ENCODE results near the gene SCAMP5.

SCAMP5 gene

DNA sequence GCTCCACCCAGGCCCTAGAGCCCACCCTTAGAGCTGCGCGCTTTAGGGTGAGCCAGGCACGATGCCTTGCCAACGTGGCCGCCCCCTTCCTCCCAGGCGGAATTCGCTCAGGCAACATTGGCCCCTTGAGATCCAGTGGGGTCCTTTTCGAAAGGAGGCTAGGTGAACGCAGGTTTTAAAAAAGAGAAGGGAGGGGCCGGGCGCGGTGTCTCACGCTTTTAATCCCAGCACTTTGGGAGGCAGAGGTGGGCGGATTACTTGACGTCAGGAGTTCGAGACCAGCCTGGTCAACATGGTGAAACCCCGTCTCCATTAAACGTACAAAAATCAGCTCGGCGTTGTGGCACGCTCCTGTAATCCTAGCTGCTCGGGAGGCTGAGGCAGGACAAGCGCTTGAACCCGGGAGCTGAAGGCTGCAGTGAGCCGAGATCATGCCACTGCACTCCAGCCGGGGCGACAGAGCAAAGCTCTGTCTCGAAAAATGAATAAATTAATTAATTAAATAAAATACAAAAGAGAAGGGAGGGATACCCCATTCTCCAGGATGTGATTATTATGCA is 37.8 kb upstream of the SCAMP5 start:
- H3K9me3 ChIP-seq (ENCODE audit: low read depth, low read length), result no peaks in the 10 kb centered on the region
- TF ChIP-seq POLR2AphosphoS5 (IDR thresholded peaks at IDR 0.05; ENCODE audit: borderline replicate concordance, low read depth, low read length), result no peak
- TF ChIP-seq FOXP2 (optimal IDR thresholded peaks at IDR 0.05; ENCODE audit: control extremely low read depth, extremely low read length, insufficient read depth), result no peak
- TF ChIP-seq EZH2 (IDR thresholded peaks at IDR 0.05), result no peak
- no peak for DNase-seq (ENCODE audit: low read depth, low spot score)
- peak overlapping the region; percentile 90 for H3K27ac ChIP-seq
- H3K9ac ChIP-seq (ENCODE audit: insufficient read length), result peak overlapping the region; percentile 72
- H3K36me3 ChIP-seq (ENCODE audit: insufficient read depth, low read length), result no peaks in the 10 kb centered on the region
- peak overlapping the region; percentile 85 for H3K4me3 ChIP-seq

DNA sequence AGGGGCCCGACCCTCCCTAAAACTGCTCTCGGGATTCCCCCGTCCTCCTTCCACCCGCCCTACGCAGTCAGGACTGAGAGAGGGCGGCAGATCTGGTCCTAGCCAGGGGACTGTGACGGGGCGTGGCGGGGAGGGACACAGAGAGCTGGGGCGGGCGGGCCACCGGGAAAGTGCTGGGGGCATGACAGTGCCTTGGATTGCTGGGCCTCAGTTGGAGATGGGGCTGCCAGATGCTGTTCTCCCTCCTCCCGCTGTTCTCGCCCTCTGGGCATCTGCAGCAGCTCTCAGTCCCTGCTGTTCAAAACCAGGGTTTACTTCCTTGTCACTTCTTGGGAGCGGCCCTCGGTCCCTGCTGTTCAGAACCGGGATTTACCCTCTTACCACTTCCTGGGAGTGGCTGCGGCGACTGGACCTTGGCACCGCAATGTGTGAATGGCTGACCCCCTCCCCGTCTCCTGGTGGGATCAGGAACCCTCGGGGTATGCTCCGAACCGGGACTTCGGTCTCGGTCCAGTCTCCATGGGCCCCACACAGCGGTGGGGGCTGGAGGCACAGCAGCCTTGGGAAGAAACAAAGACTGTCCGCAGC is 36.9 kb upstream of the SCAMP5 start:
- H3K4me3 ChIP-seq, result peak overlapping the region; percentile 85
- H3K36me3 ChIP-seq (ENCODE audit: insufficient read depth, low read length), result no peaks in the 10 kb centered on the region
- no peaks in the 10 kb centered on the region for H3K9me3 ChIP-seq (ENCODE audit: low read depth, low read length)
- peak overlapping the region; percentile 72 for H3K9ac ChIP-seq (ENCODE audit: insufficient read length)
- no peak for TF ChIP-seq FOXP2 (optimal IDR thresholded peaks at IDR 0.05; ENCODE audit: control extremely low read depth, extremely low read length, insufficient read depth)
- TF ChIP-seq POLR2AphosphoS5 (IDR thresholded peaks at IDR 0.05; ENCODE audit: borderline replicate concordance, low read depth, low read length), result peak; percentile 68
- no peak for TF ChIP-seq EZH2 (IDR thresholded peaks at IDR 0.05)
- DNase-seq (ENCODE audit: low read depth, low spot score), result no peak
- peak overlapping the region; percentile 90 for H3K27ac ChIP-seq

DNA sequence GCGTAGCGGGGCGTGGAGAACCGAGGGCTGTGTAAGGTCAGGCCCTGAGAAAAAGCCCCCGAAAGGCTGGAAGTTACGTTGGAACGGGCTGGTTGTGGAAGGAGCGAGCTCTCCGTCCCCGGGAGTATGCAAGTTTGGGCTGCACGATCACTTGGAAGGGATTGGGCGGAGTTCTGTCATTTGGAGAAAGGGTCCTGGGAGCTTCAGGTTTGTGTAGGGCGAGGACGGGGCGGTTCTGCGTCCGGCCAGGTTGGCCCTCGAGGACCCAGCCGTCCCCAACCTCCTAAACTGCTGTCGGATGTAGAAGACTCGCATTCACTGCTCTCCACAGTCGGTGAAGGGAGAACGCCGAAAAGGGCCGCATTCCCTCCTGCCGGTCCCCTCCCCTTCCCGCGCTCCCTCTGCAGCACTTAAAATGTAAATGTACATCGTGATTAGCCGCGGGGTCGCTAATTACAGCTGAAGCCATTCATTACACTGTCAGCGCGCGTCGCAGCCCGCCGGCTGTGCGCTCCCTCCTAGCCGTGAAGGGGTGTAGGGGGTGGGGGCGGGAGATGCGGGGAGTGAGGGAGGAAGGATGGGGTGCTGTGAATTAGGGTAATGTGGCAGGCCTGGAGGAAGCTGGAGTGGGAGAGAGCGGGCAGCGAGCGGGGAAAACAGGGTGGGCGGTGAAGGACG is 36.3 kb upstream of the SCAMP5 start:
- H3K36me3 ChIP-seq (ENCODE audit: insufficient read depth, low read length), result no peaks in the 10 kb centered on the region
- peak overlapping the region; percentile 90 for H3K27ac ChIP-seq
- H3K9ac ChIP-seq (ENCODE audit: insufficient read length), result peak overlapping the region; percentile 47
- DNase-seq (ENCODE audit: low read depth, low spot score), result no peak
- H3K9me3 ChIP-seq (ENCODE audit: low read depth, low read length), result no peaks in the 10 kb centered on the region
- TF ChIP-seq FOXP2 (optimal IDR thresholded peaks at IDR 0.05; ENCODE audit: control extremely low read depth, extremely low read length, insufficient read depth) (no peak), EZH2 (IDR thresholded peaks at IDR 0.05) (no peak), POLR2AphosphoS5 (IDR thresholded peaks at IDR 0.05; ENCODE audit: borderline replicate concordance, low read depth, low read length) (no peak; the same call in 1 of the 2 replicates)
- H3K4me3 ChIP-seq, result peak overlapping the region; percentile 85

DNA sequence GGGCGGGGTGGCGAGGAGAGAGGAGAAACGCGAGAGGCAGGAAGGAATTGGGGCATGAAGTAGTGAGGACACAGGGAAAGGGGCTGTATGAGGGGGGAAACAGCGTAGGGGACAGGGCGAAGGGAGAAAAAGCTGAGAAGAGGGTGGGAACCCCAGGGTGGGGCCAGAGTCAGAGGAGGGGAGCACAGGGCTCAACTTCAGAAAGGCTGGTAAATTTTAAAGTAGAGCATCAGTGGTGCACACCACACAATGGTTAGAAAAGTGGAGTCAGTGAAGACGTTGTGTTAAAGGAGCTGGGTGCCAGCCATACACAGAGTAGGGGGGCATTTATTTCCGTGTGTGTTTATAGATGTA is 35.8 kb upstream of the SCAMP5 start:
- Histone ChIP-seq H3K27ac (peak overlapping the region; percentile 90), H3K9me3 (ENCODE audit: low read depth, low read length) (no peaks in the 10 kb centered on the region), H3K4me3 (peak overlapping the region; percentile 85), H3K9ac (ENCODE audit: insufficient read length) (no peak overlapping the region), H3K36me3 (ENCODE audit: insufficient read depth, low read length) (no peaks in the 10 kb centered on the region)
- no peak for DNase-seq (ENCODE audit: low read depth, low spot score)
- no peak for TF ChIP-seq POLR2AphosphoS5 (IDR thresholded peaks at IDR 0.05; ENCODE audit: borderline replicate concordance, low read depth, low read length)
- TF ChIP-seq EZH2 (IDR thresholded peaks at IDR 0.05), result no peak
- TF ChIP-seq FOXP2 (optimal IDR thresholded peaks at IDR 0.05; ENCODE audit: control extremely low read depth, extremely low read length, insufficient read depth), result no peak

DNA sequence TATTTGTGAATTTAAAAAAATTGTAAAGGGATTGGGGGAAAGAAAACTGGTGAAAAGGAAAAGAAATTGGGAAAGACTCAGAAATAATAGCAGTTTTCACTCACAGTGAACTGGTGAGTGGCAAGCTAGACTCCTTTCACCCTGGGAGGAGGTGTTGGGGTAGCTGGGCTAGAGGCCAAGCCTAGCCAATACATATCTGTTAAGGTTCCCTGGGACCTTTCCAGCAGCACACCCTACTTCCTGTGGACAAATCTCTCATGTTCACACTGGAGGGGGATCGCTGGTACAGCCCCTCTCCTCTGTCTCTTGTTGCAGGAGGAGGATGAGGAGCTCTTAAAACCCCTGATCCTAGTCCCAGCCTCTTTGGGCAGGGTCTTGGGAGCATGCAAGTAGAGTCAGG is 35.1 kb upstream of the SCAMP5 start:
- Histone ChIP-seq H3K9me3 (ENCODE audit: low read depth, low read length) (no peaks in the 10 kb centered on the region), H3K4me3 (no peak overlapping the region), H3K27ac (peak overlapping the region; percentile 90), H3K9ac (ENCODE audit: insufficient read length) (no peak overlapping the region), H3K36me3 (ENCODE audit: insufficient read depth, low read length) (no peaks in the 10 kb centered on the region)
- no peak for DNase-seq (ENCODE audit: low read depth, low spot score)
- TF ChIP-seq FOXP2 (optimal IDR thresholded peaks at IDR 0.05; ENCODE audit: control extremely low read depth, extremely low read length, insufficient read depth), result no peak
- no peak for TF ChIP-seq POLR2AphosphoS5 (IDR thresholded peaks at IDR 0.05; ENCODE audit: borderline replicate concordance, low read depth, low read length)
- no peak for TF ChIP-seq EZH2 (IDR thresholded peaks at IDR 0.05)

DNA sequence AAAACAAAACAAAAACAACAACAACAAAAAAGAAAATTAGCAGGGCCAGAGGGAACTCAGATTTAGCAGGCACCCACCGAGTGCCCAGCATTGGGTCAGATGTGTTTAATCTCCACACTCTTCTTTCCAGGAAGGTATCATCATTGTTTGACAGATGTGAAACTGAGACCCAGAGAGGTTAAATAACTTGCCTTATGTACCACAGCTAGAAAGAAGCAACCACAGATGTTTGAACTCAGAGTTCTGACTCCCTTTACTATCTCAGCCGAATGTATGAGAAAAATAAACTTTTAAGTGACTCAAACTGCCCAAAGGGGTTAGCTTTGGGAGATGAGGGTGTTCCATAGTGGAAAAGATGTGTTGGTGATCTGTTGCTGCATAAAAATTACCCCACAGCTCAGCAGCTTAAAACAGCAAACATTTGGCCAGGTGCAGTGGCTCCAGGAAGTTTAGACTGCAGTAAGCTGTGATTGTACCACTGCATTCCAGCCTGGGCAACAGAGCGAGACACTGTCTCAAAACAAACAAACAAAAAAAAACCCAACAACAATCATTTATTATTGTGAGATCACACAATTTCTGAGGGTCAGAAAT is 34.3 kb upstream of the SCAMP5 start:
- no peaks in the 10 kb centered on the region for H3K36me3 ChIP-seq (ENCODE audit: insufficient read depth, low read length)
- peak overlapping the region; percentile 88 for H3K27ac ChIP-seq
- peak overlapping the region; percentile 20; the same call in 1 of the 2 replicates for H3K4me3 ChIP-seq
- TF ChIP-seq EZH2 (IDR thresholded peaks at IDR 0.05) (no peak), POLR2AphosphoS5 (IDR thresholded peaks at IDR 0.05; ENCODE audit: borderline replicate concordance, low read depth, low read length) (no peak), FOXP2 (optimal IDR thresholded peaks at IDR 0.05; ENCODE audit: control extremely low read depth, extremely low read length, insufficient read depth) (no peak)
- peak overlapping the region; percentile 11 for H3K9ac ChIP-seq (ENCODE audit: insufficient read length)
- no peaks in the 10 kb centered on the region for H3K9me3 ChIP-seq (ENCODE audit: low read depth, low read length)
- no peak for DNase-seq (ENCODE audit: low read depth, low spot score)

DNA sequence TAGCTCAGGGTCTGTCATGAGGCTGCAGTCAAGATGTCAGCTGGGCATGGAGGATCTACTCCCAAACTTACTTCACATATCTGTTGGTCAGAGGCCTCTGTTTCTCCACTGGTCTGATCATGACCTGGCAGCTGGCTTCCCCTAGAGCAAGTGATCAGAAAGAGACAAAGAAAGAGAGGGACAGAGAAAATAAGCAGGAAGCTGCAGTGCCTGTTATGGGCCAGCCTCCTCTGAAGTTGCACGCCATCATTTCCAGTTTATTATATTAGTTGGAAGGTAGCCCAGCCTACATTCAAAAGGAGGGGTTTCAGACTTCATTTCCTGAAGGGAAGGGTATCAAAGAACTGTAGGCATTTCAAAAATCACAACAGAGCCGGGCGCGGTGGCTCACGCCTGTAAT is 33.7 kb upstream of the SCAMP5 start:
- TF ChIP-seq POLR2AphosphoS5 (IDR thresholded peaks at IDR 0.05; ENCODE audit: borderline replicate concordance, low read depth, low read length) (no peak), FOXP2 (optimal IDR thresholded peaks at IDR 0.05; ENCODE audit: control extremely low read depth, extremely low read length, insufficient read depth) (no peak), EZH2 (IDR thresholded peaks at IDR 0.05) (no peak)
- H3K4me3 ChIP-seq, result no peak overlapping the region

DNA sequence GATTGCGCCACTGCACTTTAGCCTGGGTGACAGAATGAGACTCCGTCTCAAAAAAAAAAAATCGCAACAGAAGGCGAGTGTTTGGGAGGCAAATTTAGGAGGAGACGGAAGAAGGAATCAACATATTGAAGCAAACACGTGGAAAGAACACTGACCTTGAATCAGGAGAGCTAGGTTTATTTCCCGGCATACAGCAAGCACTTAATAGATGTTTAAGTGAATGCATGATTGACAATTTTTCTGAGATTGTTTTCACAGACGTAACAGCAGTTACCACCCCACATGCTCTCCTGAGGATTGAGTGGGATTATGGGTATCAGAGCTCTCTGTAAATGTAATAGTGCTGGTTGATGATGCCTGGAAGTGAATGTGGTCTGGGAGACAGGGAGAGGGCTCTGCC is 33.1 kb upstream of the SCAMP5 start:
- TF ChIP-seq EZH2 (IDR thresholded peaks at IDR 0.05) (no peak), FOXP2 (optimal IDR thresholded peaks at IDR 0.05; ENCODE audit: control extremely low read depth, extremely low read length, insufficient read depth) (no peak), POLR2AphosphoS5 (IDR thresholded peaks at IDR 0.05; ENCODE audit: borderline replicate concordance, low read depth, low read length) (no peak)
- DNase-seq (ENCODE audit: low read depth, low spot score), result no peak
- H3K36me3 ChIP-seq (ENCODE audit: insufficient read depth, low read length), result no peaks in the 10 kb centered on the region
- no peak overlapping the region for H3K4me3 ChIP-seq
- H3K9ac ChIP-seq (ENCODE audit: insufficient read length), result no peak overlapping the region
- no peaks in the 10 kb centered on the region for H3K9me3 ChIP-seq (ENCODE audit: low read depth, low read length)
- H3K27ac ChIP-seq, result peak overlapping the region; percentile 88; the same call in 1 of the 2 replicates

More for the DNA sequence above, 33.7 kb upstream of the SCAMP5 start:
- Histone ChIP-seq H3K9me3 (ENCODE audit: low read depth, low read length) (no peaks in the 10 kb centered on the region), H3K9ac (ENCODE audit: insufficient read length) (no peak overlapping the region), H3K36me3 (ENCODE audit: insufficient read depth, low read length) (no peaks in the 10 kb centered on the region), H3K27ac (peak overlapping the region; percentile 88)
- no peak for DNase-seq (ENCODE audit: low read depth, low spot score)
